Activated B cell treated with CpG ODN at 0.5 μM for 24 hours (primary cell): ENCODE results near the gene ABCG4. TPM values are rescaled to one million over a fixed set of nuclear protein-coding genes. Genes with fewer than 3 reads are reported as not detected.

Experiments used
- ATAC-seq: fragments of 200-7000 bp; cut with Tn5 transposase; one replicate; pipeline ENCODE4 v1.10.0; 2021; ENCODE audit warnings: low read depth, mild to moderate bottlenecking, moderate library complexity
- CTCF ChIA-PET: fragments of 350-600 bp; sonication (Branson Sonifier 250); formaldehyde crosslinking; loops from one replicate; lab custom pipeline; 2021; ENCODE audit warnings: antibody characterized with exemption; lab: Charles Lee
- POLR2A ChIA-PET: fragments of 350-600 bp; sonication (Branson Sonifier 250); formaldehyde crosslinking; loops from one replicate; lab custom pipeline; 2021; ENCODE audit warnings: antibody characterized with exemption; lab: Charles Lee
- DNase-seq: peaks from one replicate; pipeline ENCODE4 v3.0.0; 2022
- H3K27ac Mint-ChIP-seq: one replicate; pipeline ENCODE4 v1.8.0; 2020; ENCODE audit warnings: mixed read lengths
- H3K27me3 Mint-ChIP-seq: one replicate; pipeline ENCODE4 v1.8.0; 2021; ENCODE audit warnings: mixed read lengths
- H3K36me3 Mint-ChIP-seq: one replicate; pipeline ENCODE4 v1.8.0; 2021; ENCODE audit warnings: low read depth, mixed read lengths
- H3K4me1 Mint-ChIP-seq: one replicate; pipeline ENCODE4 v1.8.0; 2021; ENCODE audit warnings: mixed read lengths
- H3K4me3 Mint-ChIP-seq: one replicate; pipeline ENCODE4 v1.8.0; 2020; ENCODE audit warnings: mild to moderate bottlenecking, mixed read lengths
- H3K9me3 Mint-ChIP-seq: one replicate; pipeline ENCODE4 v1.8.0; 2020; ENCODE audit warnings: mixed read lengths
- CTCF ChIP-seq: fragments of 200-600 bp; IDR thresholded peaks from one replicate; pipeline ENCODE4 v1.8.0; 2022; ENCODE audit warnings: antibody characterized with exemption, mild to moderate bottlenecking
- intact Hi-C: fragments of 100-400 bp; cut with micrococcal nuclease; formaldehyde crosslinking; loops from one replicate; pipeline ENCODE4 v1.15.1; 2024
- total RNA-seq: library from RNA; stranded (reverse); gene quantifications from 2 replicates; pipeline ENCODE4 v1.2.3, GENCODE V29; 2022

ABCG4 gene
- total RNA-seq, 1 donor from 2014 or later: not detected

- ChIA-PET POLR2A (interaction anchor here (0.6 to 1.9 kb wide), 3 partner anchors 9 to 17 kb away, joined by 3 to 7 read pairs (median 3); partner anchors contain the start of gene DPAGT1), CTCF (interaction anchor here (1.2 kb wide), 1 partner anchor 9 kb away, joined by 3 read pairs; no protein-coding TSS in a partner anchor)
- Mint-ChIP-seq H3K4me3 (no peak overlapping the region), H3K27ac (no peak overlapping the region), H3K36me3 (peaks cover 43% of the 10 kb centered on the region), H3K9me3 (no peaks in the 10 kb centered on the region), H3K27me3 (no peaks in the 10 kb centered on the region), H3K4me1 (peaks cover 31% of the 10 kb centered on the region)
- ATAC-seq (no peak), DNase-seq (no peak)
- intact Hi-C loops: no loop called here
- TF ChIP-seq CTCF: no peak
These were observed 37.4 kb upstream of the ABCG4 start for GRCh38 chr11:119111361-119111925.

- ChIA-PET POLR2A (interaction anchor here (0.8 to 1.9 kb wide), 2 partner anchors 9 to 18 kb away, joined by 3 to 7 read pairs; partner anchors contain the start of gene HINFP), CTCF (interaction anchor here (1.2 kb wide), 1 partner anchor 10 kb away, joined by 3 read pairs; no protein-coding TSS in a partner anchor)
- Mint-ChIP-seq H3K4me1 (peaks cover 26% of the 10 kb centered on the region), H3K27ac (no peak overlapping the region), H3K27me3 (no peaks in the 10 kb centered on the region), H3K4me3 (no peak overlapping the region), H3K36me3 (peaks cover 45% of the 10 kb centered on the region), H3K9me3 (no peaks in the 10 kb centered on the region)
- DNase-seq: no peak
- intact Hi-C loops: no loop called here
- no peak for TF ChIP-seq CTCF
- ATAC-seq: no peak
These were observed 36.4 kb upstream of the ABCG4 start for GRCh38 chr11:119112314-119113020.

GRCh38 chr11:119113716-119114115 is 35.1 kb upstream of the ABCG4 start:
- no peaks in the 10 kb centered on the region for H3K9me3 Mint-ChIP-seq
- TF ChIP-seq CTCF: no peak
- H3K27ac Mint-ChIP-seq: no peak overlapping the region
- ChIA-PET CTCF (no interaction called here), POLR2A (no interaction called here)
- H3K4me3 Mint-ChIP-seq: no peak overlapping the region
- no peaks in the 10 kb centered on the region for H3K27me3 Mint-ChIP-seq
- no peak for ATAC-seq
- intact Hi-C loops: no loop called here
- H3K4me1 Mint-ChIP-seq: peaks cover 18% of the 10 kb centered on the region
- peaks cover 45% of the 10 kb centered on the region for H3K36me3 Mint-ChIP-seq
- no peak for DNase-seq

GRCh38 chr11:119114351-119114750 is 34.5 kb upstream of the ABCG4 start:
- no peak for TF ChIP-seq CTCF
- Mint-ChIP-seq H3K27me3 (no peaks in the 10 kb centered on the region), H3K4me3 (no peak overlapping the region), H3K9me3 (no peaks in the 10 kb centered on the region), H3K36me3 (peaks cover 45% of the 10 kb centered on the region), H3K27ac (no peak overlapping the region), H3K4me1 (peaks cover 11% of the 10 kb centered on the region)
- intact Hi-C loops: no loop called here
- ChIA-PET CTCF (no interaction called here), POLR2A (no interaction called here)
- ATAC-seq (no peak), DNase-seq (no peak)

GRCh38 chr11:119115484-119116234 is 33.2 kb upstream of the ABCG4 start:
- Mint-ChIP-seq H3K27ac (peak overlapping the region; percentile 43), H3K36me3 (peaks cover 44% of the 10 kb centered on the region), H3K4me3 (no peak overlapping the region), H3K27me3 (no peaks in the 10 kb centered on the region), H3K9me3 (no peaks in the 10 kb centered on the region), H3K4me1 (peaks cover 14% of the 10 kb centered on the region)
- no peak for ATAC-seq
- DNase-seq: no peak
- CTCF ChIA-PET: no interaction called here
- intact Hi-C loops: no loop called here
- POLR2A ChIA-PET: interaction anchor here (0.8 kb wide), 1 partner anchor 21 kb away, joined by 3 read pairs; no protein-coding TSS in a partner anchor
- no peak for TF ChIP-seq CTCF
